Body of pancreas (tissue), 4 donors: ENCODE data around the gene RBM20.

Experiments
- POLR2A ChIP-seq, 3 donors: fragments of 450-650 bp; IDR thresholded peaks; one replicate each; pipeline ENCODE4 v1.6.1; 2016; ENCODE audit warnings: antibody characterized with exemption in 3 of 3, mild to moderate bottlenecking in 2 of 3
- TF ChIP-seq, protein P1 (sequence below), 7 experiments: fragments of 450-650 bp in 4 of 7; fragments of 200-600 bp in 3 of 7; sonication (generic) in 3 of 7; IDR thresholded peaks; one replicate each; pipeline ENCODE4 v1.5.1; 2016 to 2019; ENCODE audit warnings: antibody characterized with exemption in 7 of 7

DNA sequence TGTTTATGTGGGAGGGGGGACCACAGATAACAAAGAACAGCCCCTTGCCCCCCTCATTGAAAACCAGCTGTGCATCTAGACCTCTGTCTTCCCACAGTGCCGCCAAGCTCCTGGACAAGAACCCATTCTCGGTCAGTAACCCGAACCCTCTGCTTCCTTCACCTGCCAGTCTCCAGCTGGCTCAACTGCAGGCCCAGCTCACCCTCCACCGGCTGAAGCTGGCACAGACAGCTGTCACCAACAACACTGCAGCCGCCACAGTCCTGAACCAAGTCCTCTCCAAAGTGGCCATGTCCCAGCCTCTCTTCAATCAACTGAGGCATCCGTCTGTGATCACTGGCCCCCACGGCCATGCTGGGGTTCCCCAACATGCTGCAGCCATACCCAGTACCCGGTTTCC is 136.6 kb downstream of the RBM20 start:
- TF ChIP-seq, protein P1, sequence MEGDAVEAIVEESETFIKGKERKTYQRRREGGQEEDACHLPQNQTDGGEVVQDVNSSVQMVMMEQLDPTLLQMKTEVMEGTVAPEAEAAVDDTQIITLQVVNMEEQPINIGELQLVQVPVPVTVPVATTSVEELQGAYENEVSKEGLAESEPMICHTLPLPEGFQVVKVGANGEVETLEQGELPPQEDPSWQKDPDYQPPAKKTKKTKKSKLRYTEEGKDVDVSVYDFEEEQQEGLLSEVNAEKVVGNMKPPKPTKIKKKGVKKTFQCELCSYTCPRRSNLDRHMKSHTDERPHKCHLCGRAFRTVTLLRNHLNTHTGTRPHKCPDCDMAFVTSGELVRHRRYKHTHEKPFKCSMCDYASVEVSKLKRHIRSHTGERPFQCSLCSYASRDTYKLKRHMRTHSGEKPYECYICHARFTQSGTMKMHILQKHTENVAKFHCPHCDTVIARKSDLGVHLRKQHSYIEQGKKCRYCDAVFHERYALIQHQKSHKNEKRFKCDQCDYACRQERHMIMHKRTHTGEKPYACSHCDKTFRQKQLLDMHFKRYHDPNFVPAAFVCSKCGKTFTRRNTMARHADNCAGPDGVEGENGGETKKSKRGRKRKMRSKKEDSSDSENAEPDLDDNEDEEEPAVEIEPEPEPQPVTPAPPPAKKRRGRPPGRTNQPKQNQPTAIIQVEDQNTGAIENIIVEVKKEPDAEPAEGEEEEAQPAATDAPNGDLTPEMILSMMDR (IDR thresholded peaks at IDR 0.05) = no peak
- no peak for TF ChIP-seq POLR2A (IDR thresholded peaks at IDR 0.05)
